K562 (cell line): ENCODE data around the gene PRDM15. TPM values are rescaled to one million over a fixed set of nuclear protein-coding genes. Genes with fewer than 3 reads are reported as not detected.
A peak's percentile ranks its signal among the peaks of the same experiment; 100 is the strongest.

ENCODE experiments used
- ATF7 ChIP-seq: fragments of 450-650 bp; IDR thresholded peaks from 2 replicates; pipeline ENCODE4 v1.7.1; 2014; ENCODE audit warnings: mild to moderate bottlenecking, moderate library complexity
- BRCA1 ChIP-seq, 2 experiments: fragments of 450-650 bp in 1 of 2; sonication (generic) in 1 of 2; formaldehyde crosslinking in 1 of 2; IDR thresholded peaks; 2 replicates each; pipeline versions ENCODE4 v1.5.0 to v1.6.1; 2017 to 2020; ENCODE audit warnings: mild to moderate bottlenecking in 1 of 2, missing genetic modification reagents in 1 of 2
- COPS2 ChIP-seq: fragments of 450-650 bp; conservative IDR thresholded peaks from 2 replicates; pipeline ENCODE4 v1.6.1; 2016; ENCODE audit warnings: mild to moderate bottlenecking, moderate library complexity
- CREM ChIP-seq: IDR thresholded peaks from 2 replicates; pipeline ENCODE4 v1.6.1; 2014; ENCODE audit warnings: antibody characterized with exemption, low read depth
- EP400 ChIP-seq: fragments of 450-650 bp; IDR thresholded peaks from 2 replicates; pipeline ENCODE4 v1.6.1; 2017; ENCODE audit warnings: antibody characterized with exemption, mild to moderate bottlenecking, moderate library complexity
- GTF2E2 ChIP-seq: fragments of 200-800 bp; sonication (Bioruptor generic); IDR thresholded peaks from 2 replicates; pipeline ENCODE4 v1.6.1; 2016; ENCODE audit warnings: missing genetic modification characterization, missing compliant biosample characterization
- KLF1 ChIP-seq: fragments of 450-650 bp; IDR thresholded peaks from 2 replicates; pipeline ENCODE4 v1.6.1; 2016; ENCODE audit warnings: missing genetic modification characterization, missing compliant biosample characterization
- KLF6 ChIP-seq: fragments of 250-450 bp; sonication (Bioruptor Pico); IDR thresholded peaks from 2 replicates; pipeline ENCODE4 v1.4.0; 2020; ENCODE audit warnings: mild to moderate bottlenecking, moderate library complexity, borderline replicate concordance
- MYBL2 ChIP-seq, 2 experiments: fragments of 450-650 bp in 1 of 2; sonication (generic) in 1 of 2; formaldehyde crosslinking in 1 of 2; IDR thresholded peaks; 2 replicates each; pipeline versions ENCODE4 v1.6.1 to v1.8.1; 2017 to 2022; ENCODE audit warnings: borderline replicate concordance in 1 of 2, inconsistent platforms in 1 of 2, low read depth in 1 of 2, mild to moderate bottlenecking in 1 of 2, missing genetic modification reagents in 1 of 2, moderate library complexity in 1 of 2
- NBN ChIP-seq: fragments of 450-650 bp; IDR thresholded peaks from 2 replicates; pipeline ENCODE4 v1.6.1; 2016; ENCODE audit warnings: low read depth, mild to moderate bottlenecking
- PHTF2 ChIP-seq: fragments of 250-450 bp; sonication (Bioruptor Pico); IDR thresholded peaks from 2 replicates; pipeline ENCODE4 v1.5.0; 2021; ENCODE audit warnings: mild to moderate bottlenecking
- PRMT5 ChIP-seq: sonication (generic); formaldehyde crosslinking; IDR thresholded peaks from 2 replicates; pipeline ENCODE4 v1.5.0; 2020; ENCODE audit warnings: missing genetic modification reagents
- RNF2 ChIP-seq: sonication (generic); IDR thresholded peaks from 2 replicates; pipeline ENCODE4 v1.6.1; 2016
- SIN3B ChIP-seq: fragments of 450-650 bp; IDR thresholded peaks from 2 replicates; pipeline ENCODE4 v1.6.1; 2017; ENCODE audit warnings: low read depth, mild to moderate bottlenecking, moderate library complexity
- SP1 ChIP-seq: sonication (generic); formaldehyde crosslinking; IDR thresholded peaks from 2 replicates; pipeline ENCODE4 v1.8.1; 2022; ENCODE audit warnings: mild to moderate bottlenecking, missing genetic modification reagents
- TAF7 ChIP-seq: fragments of 450-650 bp; IDR thresholded peaks from 2 replicates; pipeline ENCODE4 v1.6.1; 2016; ENCODE audit warnings: missing genetic modification characterization, missing compliant biosample characterization
- TCF3 ChIP-seq: sonication (generic); formaldehyde crosslinking; IDR thresholded peaks from 2 replicates; pipeline ENCODE4 v1.4.0; 2020; ENCODE audit warnings: mild to moderate bottlenecking, missing genetic modification reagents
- ZKSCAN8 ChIP-seq: fragments of 200-800 bp; sonication (Bioruptor generic); IDR thresholded peaks from 2 replicates; pipeline ENCODE4 v1.6.1; 2016; ENCODE audit warnings: missing genetic modification characterization, missing compliant biosample characterization
- ZNF143 ChIP-seq: sonication (generic); formaldehyde crosslinking; IDR thresholded peaks from 2 replicates; pipeline ENCODE4 v1.9.0; 2022; ENCODE audit warnings: mild to moderate bottlenecking, missing genetic modification reagents
- ZNF431 ChIP-seq: sonication (generic); formaldehyde crosslinking; IDR thresholded peaks from 2 replicates; pipeline ENCODE4 v1.8.0; 2022; ENCODE audit warnings: mild to moderate bottlenecking, missing genetic modification reagents
- ZNF644 ChIP-seq: fragments of 200-800 bp; sonication (Bioruptor generic); IDR thresholded peaks from 2 replicates; pipeline ENCODE4 v1.6.1; 2016; ENCODE audit warnings: low read depth, missing genetic modification characterization, missing compliant biosample characterization
- ZNF76 ChIP-seq: fragments of 250-450 bp; sonication (Bioruptor Pico); IDR thresholded peaks from 2 replicates; pipeline ENCODE4 v1.4.0; 2020; ENCODE audit warnings: mild to moderate bottlenecking, moderate library complexity, borderline replicate concordance
- ZNF766 ChIP-seq: fragments of 200-800 bp; sonication (Bioruptor generic); conservative IDR thresholded peaks from 2 replicates; pipeline ENCODE4 v1.6.1; 2016; ENCODE audit warnings: missing genetic modification characterization, missing compliant biosample characterization
- polyA plus RNA-seq, 8 experiments: library from polyadenylated mRNA; depleted of rRNA in 4 of 8; stranded (reverse) in 5 of 8; unstranded in 3 of 8; fragments of >200 nt; fragmentation: Nextera tagmentation in 2 of 8; fragmentation: Illumina TruSeq in 1 of 8; extraction: Ambion mirVana in 2 of 8; extraction: Trizol in 1 of 8; gene quantifications; 2 replicates each; pipeline versions ENCODE4 v1.2.1 to v1.2.3, GENCODE V29; 2011 to 2014; ENCODE audit warnings: inconsistent platforms in 1 of 8, missing spikeins in 1 of 8
- total RNA-seq, 7 experiments: library from RNA; depleted of rRNA in 6 of 7; stranded (reverse); fragments of >200 nt in 6 of 7; fragmentation: Illumina TruSeq in 2 of 7; extraction: Trizol in 2 of 7; gene quantifications; 2 replicates each; pipeline versions ENCODE4 v1.2.1 to v1.2.3, GENCODE V29; 2011 to 2021; ENCODE audit warnings: low replicate concordance in 1 of 7
- TF ChIP-seq, protein P1 (sequence below): sonication (generic); formaldehyde crosslinking; IDR thresholded peaks from 2 replicates; pipeline ENCODE4 v1.8.1; 2022; ENCODE audit warnings: missing genetic modification reagents
- TF ChIP-seq, protein P2 (sequence below): fragments of 450-650 bp; IDR thresholded peaks from 2 replicates; pipeline ENCODE4 v1.6.1; 2016; ENCODE audit warnings: antibody characterized with exemption
- TF ChIP-seq, protein P3 (sequence below): fragments of 250-450 bp; sonication (Bioruptor Pico); IDR thresholded peaks from 2 replicates; pipeline ENCODE4 v1.9.0; 2021; ENCODE audit warnings: mild to moderate bottlenecking
- TF ChIP-seq, protein P4 (sequence below): fragments of 250-450 bp; sonication (Bioruptor Pico); IDR thresholded peaks from 2 replicates; pipeline ENCODE4 v1.8.0; 2021; ENCODE audit warnings: moderate library complexity, mild to moderate bottlenecking, inconsistent platforms

Gene PRDM15
- total and polyA plus RNA-seq, 9 of the 15 experiments (the other 6 are each of a cell fraction or from before 2014, with no cell fraction given) = 0.93 to 9.2 (median 6.2) TPM

DNA sequence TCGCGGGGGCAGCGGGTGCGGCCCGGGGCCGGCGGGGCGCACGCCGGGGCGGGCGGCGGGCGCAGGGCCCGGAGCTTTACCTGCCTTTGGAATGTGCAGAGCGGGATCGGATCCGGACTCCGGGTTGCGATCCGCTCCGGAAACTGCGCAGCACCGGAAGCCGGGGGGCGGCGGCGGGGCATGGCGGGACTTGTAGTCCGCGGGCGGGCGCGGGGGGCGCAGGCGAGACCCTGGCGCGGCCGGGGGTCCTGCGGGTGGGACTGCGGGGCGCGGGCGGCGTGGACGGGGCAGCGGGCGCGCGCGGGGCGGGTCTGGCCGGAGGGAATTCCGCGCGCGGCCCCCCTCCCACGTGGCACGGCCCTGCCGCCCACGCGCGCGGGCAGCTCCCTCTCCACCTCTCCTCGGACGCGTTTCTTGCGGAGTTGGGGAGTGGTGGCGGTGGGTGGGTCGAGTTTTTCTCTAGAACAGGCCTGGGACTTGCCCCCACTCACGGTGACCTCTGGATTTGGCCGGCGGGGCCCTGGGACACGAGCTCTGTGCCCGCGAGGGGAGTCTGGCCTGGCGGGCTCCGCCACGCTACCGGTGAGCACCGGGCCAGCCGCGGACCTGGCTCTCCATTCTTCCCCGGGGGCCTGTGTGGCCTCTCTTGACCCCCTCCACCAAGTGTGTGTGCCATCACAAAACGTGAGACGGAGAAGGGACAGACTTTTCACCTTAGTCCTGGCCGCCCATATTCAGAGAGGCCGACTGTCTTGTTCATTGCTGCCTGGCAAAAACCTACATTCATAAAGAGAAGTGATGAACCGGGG lies at the start of gene PRDM15 (continued):
- TF ChIP-seq, protein P1, sequence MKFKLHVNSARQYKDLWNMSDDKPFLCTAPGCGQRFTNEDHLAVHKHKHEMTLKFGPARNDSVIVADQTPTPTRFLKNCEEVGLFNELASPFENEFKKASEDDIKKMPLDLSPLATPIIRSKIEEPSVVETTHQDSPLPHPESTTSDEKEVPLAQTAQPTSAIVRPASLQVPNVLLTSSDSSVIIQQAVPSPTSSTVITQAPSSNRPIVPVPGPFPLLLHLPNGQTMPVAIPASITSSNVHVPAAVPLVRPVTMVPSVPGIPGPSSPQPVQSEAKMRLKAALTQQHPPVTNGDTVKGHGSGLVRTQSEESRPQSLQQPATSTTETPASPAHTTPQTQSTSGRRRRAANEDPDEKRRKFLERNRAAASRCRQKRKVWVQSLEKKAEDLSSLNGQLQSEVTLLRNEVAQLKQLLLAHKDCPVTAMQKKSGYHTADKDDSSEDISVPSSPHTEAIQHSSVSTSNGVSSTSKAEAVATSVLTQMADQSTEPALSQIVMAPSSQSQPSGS (CRISPR knock-in tag) = no peak
- TF ChIP-seq ATF7 = 0 out of 2 replicates have a peak, but pooled peaks have one; percentile 26
- TF ChIP-seq TCF3 = no peak
- TF ChIP-seq ZNF766 (CRISPR knock-in tag) = peak; percentile 87
- TF ChIP-seq ZNF76 = peak; percentile 56; the same call in 1 of the 2 replicates
- peak; percentile 93 for TF ChIP-seq EP400
- peak; percentile 81 for TF ChIP-seq TAF7
- no peak for TF ChIP-seq MYBL2 (IDR thresholded peaks at IDR 0.05; ENCODE audit: low read depth)
- TF ChIP-seq MYBL2 (CRISPR knock-in tag; IDR thresholded peaks at IDR 0.05; ENCODE audit: borderline replicate concordance) = no peak
- no peak for TF ChIP-seq ZKSCAN8
- TF ChIP-seq KLF6 = no peak
- TF ChIP-seq BRCA1 (IDR thresholded peaks at IDR 0.05) = no peak
- 0 out of 2 replicates have a peak, but pooled peaks have one; percentile 77 for TF ChIP-seq BRCA1 (CRISPR knock-in tag; IDR thresholded peaks at IDR 0.05)
- TF ChIP-seq, protein P2, sequence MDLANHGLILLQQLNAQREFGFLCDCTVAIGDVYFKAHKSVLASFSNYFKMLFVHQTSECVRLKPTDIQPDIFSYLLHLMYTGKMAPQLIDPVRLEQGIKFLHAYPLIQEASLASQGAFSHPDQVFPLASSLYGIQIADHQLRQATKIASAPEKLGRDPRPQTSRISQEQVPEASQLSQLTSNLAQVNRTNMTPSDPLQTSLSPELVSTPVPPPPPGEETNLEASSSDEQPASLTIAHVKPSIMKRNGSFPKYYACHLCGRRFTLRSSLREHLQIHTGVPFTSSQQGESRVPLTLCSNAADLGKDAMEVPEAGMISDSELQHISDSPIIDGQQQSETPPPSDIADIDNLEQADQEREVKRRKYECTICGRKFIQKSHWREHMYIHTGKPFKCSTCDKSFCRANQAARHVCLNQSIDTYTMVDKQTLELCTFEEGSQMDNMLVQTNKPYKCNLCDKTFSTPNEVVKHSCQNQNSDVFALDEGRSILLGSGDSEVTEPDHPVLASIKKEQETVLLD = 0 out of 2 replicates have a peak, but pooled peaks have one; percentile 55
- peak; percentile 37 for TF ChIP-seq SIN3B
- TF ChIP-seq RNF2 = 0 out of 2 replicates have a peak, but pooled peaks have one; percentile 8
- TF ChIP-seq ZNF644 (tag) = no peak
- TF ChIP-seq PRMT5 (CRISPR knock-in tag) = 0 out of 2 replicates have a peak, but pooled peaks have one; percentile 16
- 0 out of 2 replicates have a peak, but pooled peaks have one; percentile 38 for TF ChIP-seq GTF2E2 (tag)
- no peak for TF ChIP-seq COPS2
- TF ChIP-seq SP1 (CRISPR knock-in tag) = no peak
- TF ChIP-seq, protein P3, sequence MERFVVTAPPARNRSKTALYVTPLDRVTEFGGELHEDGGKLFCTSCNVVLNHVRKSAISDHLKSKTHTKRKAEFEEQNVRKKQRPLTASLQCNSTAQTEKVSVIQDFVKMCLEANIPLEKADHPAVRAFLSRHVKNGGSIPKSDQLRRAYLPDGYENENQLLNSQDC (CRISPR knock-in tag) = peak; percentile 65; the same call in 1 of the 2 replicates
- no peak for TF ChIP-seq PHTF2 (CRISPR knock-in tag)
- TF ChIP-seq, protein P4, sequence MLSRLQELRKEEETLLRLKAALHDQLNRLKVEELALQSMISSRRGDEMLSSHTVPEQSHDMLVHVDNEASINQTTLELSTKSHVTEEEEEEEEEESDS (CRISPR knock-in tag) = no peak
- peak; percentile 71; the same call in 1 of the 2 replicates for TF ChIP-seq KLF1 (tag)
- peak; percentile 57 for TF ChIP-seq CREM
- peak; percentile 71 for TF ChIP-seq ZNF143 (CRISPR knock-in tag)
- TF ChIP-seq NBN = 0 out of 2 replicates have a peak, but pooled peaks have one; percentile 35
- TF ChIP-seq ZNF431 = peak; percentile 35; the same call in 1 of the 2 replicates
